ENCODE measurements around the gene MTX1. TPM values are rescaled to one million over a fixed set of nuclear protein-coding genes. Genes with fewer than 3 reads are reported as not detected.

The MTX1 gene
- total RNA-seq, 6 experiments from 2014 or later, result 20.0 to 50.7 (median 23.9) TPM

- no peaks in the 10 kb centered on the region for H3K27me3 ChIP-seq
- H3K36me3 ChIP-seq, result no peaks in the 10 kb centered on the region
- H3K9me3 ChIP-seq, result no peaks in the 10 kb centered on the region
- intact Hi-C loops (cut with DNase I), result loop anchor here in 1 of 2 donors (5.0 kb wide), 1 partner anchor 77 kb away; no protein-coding TSS in a partner anchor
- peaks cover 0 to 16% (median 0%) of the 10 kb centered on the region in 4 donors for H3K4me1 ChIP-seq
- 0% methylated on average over 2 of the region's 28 CpGs for WGBS (ENCODE audit: insufficient coverage, low coverage, low lambda C conversion rate, missing lambda C conversion rate)
- DNase-seq (no peak), ATAC-seq (no peak)
- H3K4me3 ChIP-seq, result peak overlapping the region in 1 of 3 donors; percentile 23
- no peak for TF ChIP-seq POLR2A (IDR thresholded peaks at IDR 0.05)
- TF ChIP-seq CTCF (IDR thresholded peaks at IDR 0.05), result no peak
- H3K27ac ChIP-seq, result peak overlapping the region in 1 of 3 donors; percentile 47
Observed at GRCh38 chr1:155250246-155250632, 41.7 kb downstream of the MTX1 start.

GRCh38 chr1:155250633-155251449 lies 42.3 kb downstream of the MTX1 start:
- peak; percentile 83 to 92 (median 87) for ATAC-seq
- intact Hi-C loops (cut with DNase I), result loop anchor here in 1 of 2 donors (5.0 kb wide), 1 partner anchor 76 kb away; no protein-coding TSS in a partner anchor
- TF ChIP-seq POLR2A (IDR thresholded peaks at IDR 0.05), result no peak
- peak; percentile 99 to 100 (median 100) for TF ChIP-seq CTCF (IDR thresholded peaks at IDR 0.05)
- no peaks in the 10 kb centered on the region for H3K27me3 ChIP-seq
- peak overlapping the region in 1 of 3 donors; percentile 47 for H3K27ac ChIP-seq
- DNase-seq, result peak; percentile 93 to 94 (median 94)
- no peaks in the 10 kb centered on the region for H3K9me3 ChIP-seq
- no peaks in the 10 kb centered on the region for H3K36me3 ChIP-seq
- 28% methylated on average over 7 of the region's 23 CpGs for WGBS (ENCODE audit: insufficient coverage, low coverage, low lambda C conversion rate, missing lambda C conversion rate)
- peak overlapping the region in 1 of 3 donors; percentile 23 for H3K4me3 ChIP-seq
- H3K4me1 ChIP-seq, result peaks cover 0 to 16% (median 0%) of the 10 kb centered on the region in 4 donors

GRCh38 chr1:155251566-155251965 lies 43.1 kb downstream of the MTX1 start:
- intact Hi-C loops (cut with DNase I), result loop anchor here in 1 of 2 donors (5.0 kb wide), 1 partner anchor 76 kb away; no protein-coding TSS in a partner anchor
- TF ChIP-seq POLR2A (IDR thresholded peaks at IDR 0.05) (no peak), CTCF (IDR thresholded peaks at IDR 0.05) (no peak)

GRCh38 chr1:155253208-155253607 lies 44.7 kb downstream of the MTX1 start:
- DNase-seq, result no peak
- 65% methylated on average over 2 of the region's 5 CpGs for WGBS (ENCODE audit: insufficient coverage, low coverage, low lambda C conversion rate, missing lambda C conversion rate)
- no peak overlapping the region for H3K4me3 ChIP-seq
- H3K27ac ChIP-seq, result no peak overlapping the region
- no peak for ATAC-seq
- H3K9me3 ChIP-seq, result no peaks in the 10 kb centered on the region
- intact Hi-C loops (cut with DNase I), result loop anchor here in 1 of 2 donors (5.0 kb wide), 1 partner anchor 74 kb away; no protein-coding TSS in a partner anchor
- peaks cover 0 to 7% (median 0%) of the 10 kb centered on the region in 4 donors for H3K36me3 ChIP-seq
- peaks cover 0 to 16% (median 0%) of the 10 kb centered on the region in 4 donors for H3K4me1 ChIP-seq
- no peaks in the 10 kb centered on the region for H3K27me3 ChIP-seq
- TF ChIP-seq CTCF (IDR thresholded peaks at IDR 0.05) (no peak), POLR2A (IDR thresholded peaks at IDR 0.05) (no peak)

More at GRCh38 chr1:155251566-155251965, 43.1 kb downstream of the MTX1 start:
- ATAC-seq, result no peak
- Histone ChIP-seq H3K27me3 (no peaks in the 10 kb centered on the region), H3K27ac (no peak overlapping the region), H3K4me3 (no peak overlapping the region), H3K9me3 (no peaks in the 10 kb centered on the region), H3K4me1 (peaks cover 0 to 16% (median 0%) of the 10 kb centered on the region in 4 donors), H3K36me3 (no peaks in the 10 kb centered on the region)
- no peak for DNase-seq
- WGBS (ENCODE audit: insufficient coverage, low coverage, low lambda C conversion rate, missing lambda C conversion rate), result 50% methylated on average over 1 of the region's 7 CpGs
